Measurements from ENCODE around the gene TMEM156.
A peak's percentile ranks its signal among the peaks of the same experiment; 100 is the strongest.
"Not testable (repeated sequence)": the region's sequence is repeated elsewhere in the genome, so short reads cannot be mapped to it uniquely, and the experiment has no call there.

TMEM156 gene

GRCh38 chr4:39043058-39043860 lies 11.1 kb upstream of the TMEM156 start:
- DNase-seq, result peak in 1 of 2 experiments; percentile 72

- DNase-seq, result no peak
Observed at GRCh38 chr4:39042366-39042765, 10.2 kb upstream of the TMEM156 start.

GRCh38 chr4:39039108-39039507 lies 6.9 kb upstream of the TMEM156 start:
- DNase-seq, result no peak

- DNase-seq, result no peak
Observed at GRCh38 chr4:39037941-39038340, 5.7 kb upstream of the TMEM156 start.

GRCh38 chr4:39037491-39037825 lies 5.2 kb upstream of the TMEM156 start:
- no peak for DNase-seq

- no peak for DNase-seq
Observed at GRCh38 chr4:39036172-39036571, 4.0 kb upstream of the TMEM156 start.

GRCh38 chr4:39031590-39032020 lies 604 bp downstream of the TMEM156 start:
- DNase-seq, result not testable (repeated sequence)

- DNase-seq, result no peak
Observed at GRCh38 chr4:39030725-39031124, 1.5 kb downstream of the TMEM156 start.

GRCh38 chr4:39029752-39030694 lies 2.2 kb downstream of the TMEM156 start:
- peak in 1 of 2 experiments; percentile 67 for DNase-seq

- DNase-seq, result no peak
Observed at GRCh38 chr4:39026096-39026495, 6.1 kb downstream of the TMEM156 start.

- DNase-seq, result no peak
Observed at GRCh38 chr4:39025552-39026085, 6.6 kb downstream of the TMEM156 start.

- no peak for DNase-seq
Observed at GRCh38 chr4:39024311-39024865, 7.8 kb downstream of the TMEM156 start.

GRCh38 chr4:39023059-39023458 lies 9.2 kb downstream of the TMEM156 start:
- DNase-seq, result no peak

GRCh38 chr4:39022241-39022640 lies 10.0 kb downstream of the TMEM156 start:
- no peak for DNase-seq

GRCh38 chr4:39021631-39022030 lies 10.6 kb downstream of the TMEM156 start:
- DNase-seq, result no peak

GRCh38 chr4:39020130-39020529 lies 12.1 kb downstream of the TMEM156 start:
- no peak for DNase-seq

GRCh38 chr4:39014028-39014427 lies 18.2 kb downstream of the TMEM156 start:
- no peak for DNase-seq

- DNase-seq, result no peak
Observed at GRCh38 chr4:39004758-39005157, 27.5 kb downstream of the TMEM156 start.

- DNase-seq, result not testable (repeated sequence)
Observed at GRCh38 chr4:39002058-39002457, 30.2 kb downstream of the TMEM156 start.

GRCh38 chr4:38995660-38996005 lies 36.6 kb downstream of the TMEM156 start:
- no peak for DNase-seq

GRCh38 chr4:38994135-38994534 lies 38.1 kb downstream of the TMEM156 start:
- DNase-seq, result no peak

GRCh38 chr4:38993683-38994082 lies 38.5 kb downstream of the TMEM156 start:
- DNase-seq, result peak in 1 of 2 experiments; percentile 10

- DNase-seq, result no peak
Observed at GRCh38 chr4:38990241-38990640, 42.0 kb downstream of the TMEM156 start.

Data from SW 1271 (cell line).